Measurements from ENCODE around the gene TSPOAP1.

TSPOAP1 gene

DNA sequence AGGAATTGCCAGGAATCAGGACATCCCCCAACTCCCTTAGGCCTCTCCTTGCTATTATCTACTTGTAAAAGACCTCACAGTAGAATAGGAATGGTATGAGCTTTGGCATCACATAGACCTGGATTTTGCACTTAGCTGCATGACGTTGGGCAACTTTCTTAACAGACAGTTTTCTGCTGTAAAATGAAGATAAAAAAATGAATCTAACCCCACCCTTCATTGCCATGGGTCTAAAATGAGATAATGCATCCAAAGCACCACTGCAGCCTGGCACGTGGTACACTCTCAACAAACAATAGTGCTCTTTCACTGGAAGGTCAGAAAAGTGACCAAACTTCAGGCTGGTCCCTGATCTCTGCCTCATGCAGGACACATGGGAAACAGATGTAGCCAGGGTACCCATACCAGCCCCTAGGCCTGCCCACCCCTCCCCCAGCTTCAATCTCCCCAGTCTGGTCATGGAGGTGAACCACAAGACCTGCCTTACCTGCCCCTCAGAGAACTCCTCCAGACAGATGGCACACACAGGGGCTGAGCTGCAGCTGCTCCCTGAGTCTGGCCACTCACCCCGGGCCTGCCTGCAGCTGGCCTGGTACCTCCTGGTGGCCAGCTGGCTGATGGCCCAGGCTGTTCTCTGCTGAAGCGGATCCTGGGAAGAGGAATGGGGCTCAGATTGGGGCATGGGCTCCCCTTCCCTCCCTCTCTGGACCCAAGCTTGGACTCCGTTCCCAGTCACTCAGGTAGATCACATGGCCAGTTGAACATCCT lies 31.9 kb upstream of the TSPOAP1 start:
- no peak for DNase-seq
- H3K36me3 ChIP-seq = peaks cover 0 to 21% (median 0%) of the 10 kb centered on the region in 3 donors
- no peak overlapping the region for H3K27ac ChIP-seq
- no peaks in the 10 kb centered on the region for H3K9me3 ChIP-seq
- TF ChIP-seq, protein P1, sequence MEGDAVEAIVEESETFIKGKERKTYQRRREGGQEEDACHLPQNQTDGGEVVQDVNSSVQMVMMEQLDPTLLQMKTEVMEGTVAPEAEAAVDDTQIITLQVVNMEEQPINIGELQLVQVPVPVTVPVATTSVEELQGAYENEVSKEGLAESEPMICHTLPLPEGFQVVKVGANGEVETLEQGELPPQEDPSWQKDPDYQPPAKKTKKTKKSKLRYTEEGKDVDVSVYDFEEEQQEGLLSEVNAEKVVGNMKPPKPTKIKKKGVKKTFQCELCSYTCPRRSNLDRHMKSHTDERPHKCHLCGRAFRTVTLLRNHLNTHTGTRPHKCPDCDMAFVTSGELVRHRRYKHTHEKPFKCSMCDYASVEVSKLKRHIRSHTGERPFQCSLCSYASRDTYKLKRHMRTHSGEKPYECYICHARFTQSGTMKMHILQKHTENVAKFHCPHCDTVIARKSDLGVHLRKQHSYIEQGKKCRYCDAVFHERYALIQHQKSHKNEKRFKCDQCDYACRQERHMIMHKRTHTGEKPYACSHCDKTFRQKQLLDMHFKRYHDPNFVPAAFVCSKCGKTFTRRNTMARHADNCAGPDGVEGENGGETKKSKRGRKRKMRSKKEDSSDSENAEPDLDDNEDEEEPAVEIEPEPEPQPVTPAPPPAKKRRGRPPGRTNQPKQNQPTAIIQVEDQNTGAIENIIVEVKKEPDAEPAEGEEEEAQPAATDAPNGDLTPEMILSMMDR (IDR thresholded peaks at IDR 0.05) = no peak
- intact Hi-C loops (cut with DNase I; ENCODE audit: low total_unique reads) = no loop called here
- peaks cover 0 to 14% of the 10 kb centered on the region in 2 donors for H3K27me3 ChIP-seq
- peaks cover 0 to 6% (median 0%) of the 10 kb centered on the region in 4 donors for H3K4me1 ChIP-seq
- no peak overlapping the region for H3K4me3 ChIP-seq

DNA sequence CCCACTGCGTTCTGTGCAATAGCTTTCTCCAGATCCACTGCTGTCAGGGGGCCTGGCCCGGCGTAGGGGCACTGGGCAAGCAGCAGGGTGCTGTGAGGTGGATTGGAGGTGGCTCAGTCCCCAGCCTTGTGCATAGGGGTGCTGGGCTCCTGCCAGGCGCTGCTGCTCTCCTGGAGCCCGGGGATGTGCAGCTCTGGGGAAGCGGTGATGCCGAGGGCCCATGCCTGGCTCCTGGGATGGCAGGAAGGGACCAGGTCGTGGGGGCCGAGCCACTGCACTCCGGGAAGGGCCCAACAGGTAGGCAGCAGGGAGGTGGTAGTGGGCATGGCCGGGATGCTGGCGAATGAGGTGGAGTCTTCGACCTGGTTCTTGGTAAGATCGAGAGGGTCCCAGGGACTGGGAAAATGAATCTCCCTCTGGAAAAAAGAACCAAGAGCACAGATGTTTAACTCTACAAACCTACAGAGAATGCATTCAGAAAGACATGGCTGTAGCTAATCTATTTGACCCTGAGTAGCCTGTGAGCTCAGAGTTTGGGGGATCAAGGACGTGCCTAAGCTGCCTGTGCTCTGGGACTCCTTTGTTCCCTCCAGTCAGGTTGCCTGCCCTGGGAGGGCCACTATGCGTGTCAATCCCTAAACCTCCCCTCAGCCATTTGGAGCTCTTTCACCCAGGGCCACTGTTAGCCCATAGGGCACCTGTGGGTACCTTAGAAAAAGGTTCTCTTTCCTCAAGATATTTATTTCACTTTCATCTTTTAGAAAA lies 30.0 kb upstream of the TSPOAP1 start:
- Histone ChIP-seq H3K27me3 (peaks cover 0 to 4% of the 10 kb centered on the region in 2 donors), H3K4me3 (no peak overlapping the region), H3K4me1 (no peaks in the 10 kb centered on the region), H3K27ac (no peak overlapping the region), H3K9me3 (no peaks in the 10 kb centered on the region), H3K36me3 (peaks cover 0 to 21% (median 0%) of the 10 kb centered on the region in 3 donors)
- TF ChIP-seq, protein P1 (IDR thresholded peaks at IDR 0.05) = no peak
- DNase-seq = no peak
- intact Hi-C loops (cut with DNase I; ENCODE audit: low total_unique reads) = loop anchor here (10.0 kb wide), 1 partner anchor 156 kb away; the partner anchor contains the start of gene MTMR4

DNA sequence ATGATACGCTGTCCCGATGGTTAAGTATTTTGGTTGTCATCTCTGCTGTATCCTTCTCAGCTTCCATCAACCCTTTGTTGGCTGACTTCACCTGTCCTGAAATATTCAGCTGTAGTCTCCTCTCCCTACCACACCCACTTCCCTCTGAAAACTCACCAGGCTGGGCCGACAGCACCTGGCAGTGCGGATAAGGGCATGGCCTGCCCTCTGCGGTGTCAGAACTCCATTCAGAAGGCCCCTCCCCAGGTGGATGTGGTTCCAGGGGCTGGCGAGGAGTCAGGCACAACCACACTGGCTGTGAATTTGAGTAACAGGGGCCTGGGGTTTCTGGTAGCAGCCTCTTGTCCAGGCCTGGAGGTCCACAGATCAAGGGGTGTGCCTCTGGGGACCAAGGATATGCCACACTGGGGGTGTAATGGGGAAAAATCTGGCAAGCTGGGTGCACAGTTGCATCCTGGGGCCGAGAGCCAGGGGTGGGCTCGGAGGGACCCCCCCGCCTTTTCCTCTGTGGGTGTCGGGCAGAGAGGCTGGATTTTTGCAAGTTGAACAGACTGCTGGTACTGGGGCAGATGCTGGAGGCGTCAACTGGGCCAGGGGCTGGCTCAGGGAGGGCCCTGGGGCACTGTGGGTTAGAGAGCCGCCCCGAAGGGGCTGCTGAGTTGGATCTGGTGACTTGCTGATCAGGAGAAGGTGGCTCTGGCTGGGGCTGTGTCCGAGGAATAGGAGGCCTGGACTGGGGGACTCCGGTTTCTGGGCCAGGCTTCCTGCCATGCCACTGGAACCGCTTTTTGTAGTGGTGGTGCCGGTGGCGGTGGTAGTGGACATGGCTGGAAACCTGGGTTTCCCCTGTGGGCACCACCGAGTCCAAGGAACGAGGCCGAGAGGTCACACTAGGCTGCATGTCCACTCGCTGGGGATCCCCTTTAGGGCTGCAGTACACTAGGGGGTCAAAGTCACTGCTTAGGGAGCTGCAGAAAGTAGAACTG lies 29.0 kb upstream of the TSPOAP1 start:
- H3K4me1 ChIP-seq = peaks cover 0 to 8% (median 6%) of the 10 kb centered on the region in 4 donors
- no peaks in the 10 kb centered on the region for H3K27me3 ChIP-seq
- peaks cover 0 to 21% (median 0%) of the 10 kb centered on the region in 3 donors for H3K36me3 ChIP-seq
- no peaks in the 10 kb centered on the region for H3K9me3 ChIP-seq
- intact Hi-C loops (cut with DNase I; ENCODE audit: low total_unique reads) = loop anchor here (10.0 kb wide), 1 partner anchor 157 kb away; the partner anchor contains the start of gene MTMR4
- no peak overlapping the region for H3K27ac ChIP-seq
- TF ChIP-seq, protein P1 (IDR thresholded peaks at IDR 0.05) = no peak
- DNase-seq = no peak
- H3K4me3 ChIP-seq = no peak overlapping the region

DNA sequence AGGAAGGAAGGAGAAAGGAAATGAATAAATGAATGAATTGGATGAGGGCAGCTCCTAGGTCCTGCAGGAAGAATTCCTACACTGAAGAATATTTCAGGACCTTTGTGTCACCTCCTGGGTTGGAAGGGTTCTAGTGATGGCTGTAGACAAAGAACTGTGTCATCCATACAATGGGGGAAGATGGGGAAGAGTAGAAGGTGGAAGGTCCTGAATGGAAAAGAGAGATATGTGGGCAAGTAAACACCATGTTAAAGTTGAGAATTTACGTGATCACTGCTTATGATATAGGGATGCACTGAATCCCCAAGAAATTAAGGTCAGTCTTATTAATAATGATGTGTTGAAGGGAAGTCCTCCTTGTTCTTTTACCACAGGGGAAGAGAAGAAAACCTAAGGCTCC lies 27.6 kb upstream of the TSPOAP1 start:
- H3K4me3 ChIP-seq = no peak overlapping the region
- TF ChIP-seq, protein P1 (IDR thresholded peaks at IDR 0.05) = no peak
- no peak overlapping the region for H3K27ac ChIP-seq
- H3K9me3 ChIP-seq = no peaks in the 10 kb centered on the region
- peaks cover 0 to 21% (median 0%) of the 10 kb centered on the region in 3 donors for H3K36me3 ChIP-seq
- intact Hi-C loops (cut with DNase I; ENCODE audit: low total_unique reads) = loop anchor here (10.0 kb wide), 1 partner anchor 159 kb away; the partner anchor contains the start of gene MTMR4
- no peak for DNase-seq
- no peaks in the 10 kb centered on the region for H3K27me3 ChIP-seq
- H3K4me1 ChIP-seq = peaks cover 0 to 11% (median 8%) of the 10 kb centered on the region in 4 donors
